Vagina (tissue), 2 donors: Measurements from ENCODE around the gene TTC32.

Source experiments
- POLR2A ChIP-seq, 2 donors: fragments of 450-650 bp; IDR thresholded peaks; one replicate each; pipeline ENCODE4 v1.6.1; 2017; ENCODE audit warnings: antibody characterized with exemption in 2 of 2, mild to moderate bottlenecking in 2 of 2, moderate library complexity in 2 of 2
- TF ChIP-seq, protein P1 (sequence below), 3 experiments: fragments of 450-650 bp in 2 of 3; fragments of 200-600 bp in 1 of 3; sonication (generic) in 1 of 3; IDR thresholded peaks; one replicate each; pipeline ENCODE4 v1.5.1; 2017 to 2019; ENCODE audit warnings: antibody characterized with exemption in 3 of 3, mild to moderate bottlenecking in 2 of 3, moderate library complexity in 2 of 3

DNA sequence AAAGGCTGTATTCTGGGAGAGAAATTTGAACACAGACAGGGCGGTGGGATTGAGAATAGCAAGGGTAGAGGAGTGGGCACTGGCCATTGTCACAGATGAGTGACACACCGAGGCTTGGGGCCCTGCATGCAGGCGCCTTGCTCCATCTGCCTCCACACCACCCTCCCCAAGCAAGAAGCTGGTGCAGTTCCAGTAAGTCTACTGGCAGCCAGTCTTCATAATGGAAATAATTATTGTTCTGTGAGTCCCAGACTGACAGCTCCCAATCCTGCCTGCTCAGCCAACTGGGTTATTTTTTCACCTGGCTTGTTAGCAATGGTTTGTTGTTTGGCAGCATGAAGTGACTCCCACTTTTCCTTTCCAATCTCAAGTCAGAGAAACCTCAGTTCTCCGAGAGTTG lies 13.0 kb downstream of the TTC32 start:
- TF ChIP-seq POLR2A (IDR thresholded peaks at IDR 0.05) = no peak
- TF ChIP-seq, protein P1, sequence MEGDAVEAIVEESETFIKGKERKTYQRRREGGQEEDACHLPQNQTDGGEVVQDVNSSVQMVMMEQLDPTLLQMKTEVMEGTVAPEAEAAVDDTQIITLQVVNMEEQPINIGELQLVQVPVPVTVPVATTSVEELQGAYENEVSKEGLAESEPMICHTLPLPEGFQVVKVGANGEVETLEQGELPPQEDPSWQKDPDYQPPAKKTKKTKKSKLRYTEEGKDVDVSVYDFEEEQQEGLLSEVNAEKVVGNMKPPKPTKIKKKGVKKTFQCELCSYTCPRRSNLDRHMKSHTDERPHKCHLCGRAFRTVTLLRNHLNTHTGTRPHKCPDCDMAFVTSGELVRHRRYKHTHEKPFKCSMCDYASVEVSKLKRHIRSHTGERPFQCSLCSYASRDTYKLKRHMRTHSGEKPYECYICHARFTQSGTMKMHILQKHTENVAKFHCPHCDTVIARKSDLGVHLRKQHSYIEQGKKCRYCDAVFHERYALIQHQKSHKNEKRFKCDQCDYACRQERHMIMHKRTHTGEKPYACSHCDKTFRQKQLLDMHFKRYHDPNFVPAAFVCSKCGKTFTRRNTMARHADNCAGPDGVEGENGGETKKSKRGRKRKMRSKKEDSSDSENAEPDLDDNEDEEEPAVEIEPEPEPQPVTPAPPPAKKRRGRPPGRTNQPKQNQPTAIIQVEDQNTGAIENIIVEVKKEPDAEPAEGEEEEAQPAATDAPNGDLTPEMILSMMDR (IDR thresholded peaks at IDR 0.05) = no peak
